CD4-positive, alpha-beta memory T cell (primary cell): Measurements from ENCODE around the gene SND1. TPM values are rescaled to one million over a fixed set of nuclear protein-coding genes. Genes with fewer than 3 reads are reported as not detected.

ENCODE experiments used
- CTCF ChIA-PET: fragments of 350-600 bp; sonication (Branson Sonifier 250); formaldehyde crosslinking; loops from one replicate; lab custom pipeline; 2021; ENCODE audit warnings: inconsistent platforms; ENCODE audit not compliant: partially characterized antibody; lab: Charles Lee
- POLR2A ChIA-PET: fragments of 350-600 bp; sonication (Branson Sonifier 250); formaldehyde crosslinking; loops from one replicate; lab custom pipeline; 2021; ENCODE audit not compliant: partially characterized antibody; lab: Charles Lee
- DNase-seq, 5 donors: peaks; one replicate each; pipeline versions ENCODE4 v3.0.0 to v3.0.0-alpha.2; 2020 to 2022; ENCODE audit warnings: mixed read lengths in 1 of 5
- H3K27ac ChIP-seq: one replicate; pipeline ENCODE4 v1.7.0; 2013; ENCODE audit warnings: low read depth, low read length
- H3K27me3 ChIP-seq: 2 replicates; pipeline ENCODE4 v1.7.0; 2013; ENCODE audit warnings: mild to moderate bottlenecking, low read length, moderate library complexity; ENCODE audit not compliant: insufficient read depth
- H3K36me3 ChIP-seq: 2 replicates; pipeline ENCODE4 v1.7.0; 2013; ENCODE audit warnings: mild to moderate bottlenecking, low read length, moderate library complexity; ENCODE audit not compliant: insufficient read depth
- H3K4me1 ChIP-seq: 2 replicates; pipeline ENCODE4 v1.7.0; 2013; ENCODE audit warnings: mild to moderate bottlenecking, low read length, moderate library complexity; ENCODE audit not compliant: insufficient read depth
- H3K4me3 ChIP-seq, 2 donors: one replicate each; pipeline ENCODE4 v1.7.0; 2013; ENCODE audit warnings: low read length in 2 of 2, mild to moderate bottlenecking in 1 of 2
- H3K9me3 ChIP-seq, 2 donors: one replicate each; pipeline ENCODE4 v1.7.0; 2013; ENCODE audit warnings: low read length in 2 of 2, control low read depth in 1 of 2; ENCODE audit not compliant: control insufficient read depth in 1 of 2
- H3K27ac Mint-ChIP-seq, 7 donors: one replicate each; pipeline ENCODE4 v1.8.0; 2020 to 2021; ENCODE audit warnings: mixed read lengths in 7 of 7, mild to moderate bottlenecking in 6 of 7, inconsistent platforms in 3 of 7, moderate library complexity in 3 of 7
- H3K27me3 Mint-ChIP-seq, 2 donors: one replicate each; pipeline ENCODE4 v1.8.0; 2020 to 2021; ENCODE audit warnings: mixed read lengths in 2 of 2
- H3K36me3 Mint-ChIP-seq, 2 donors: one replicate each; pipeline ENCODE4 v1.8.0; 2020 to 2021; ENCODE audit warnings: mixed read lengths in 2 of 2, inconsistent platforms in 1 of 2, mild to moderate bottlenecking in 1 of 2
- H3K4me1 Mint-ChIP-seq, 4 donors: one replicate each; pipeline ENCODE4 v1.8.0; 2020 to 2021; ENCODE audit warnings: mixed read lengths in 4 of 4, mild to moderate bottlenecking in 1 of 4
- H3K4me3 Mint-ChIP-seq, 8 donors: one replicate each; pipeline ENCODE4 v1.8.0; 2020 to 2021; ENCODE audit warnings: mixed read lengths in 8 of 8, mild to moderate bottlenecking in 7 of 8, moderate library complexity in 6 of 8, inconsistent platforms in 3 of 8
- H3K9me3 Mint-ChIP-seq, 8 donors: one replicate each; pipeline ENCODE4 v1.8.0; 2020 to 2021; ENCODE audit warnings: mixed read lengths in 8 of 8, mild to moderate bottlenecking in 5 of 8, inconsistent platforms in 3 of 8, moderate library complexity in 1 of 8
- intact Hi-C: fragments of 100-400 bp; cut with micrococcal nuclease; formaldehyde crosslinking; loops from one replicate; pipeline ENCODE4 v1.15.1; 2023
- polyA plus RNA-seq, 2 donors: library from polyadenylated mRNA; unstranded; fragments of 300-500 nt; fragmentation: Illumina TruSeq; gene quantifications; one replicate each; pipeline ENCODE4 v1.2.3, GENCODE V29; 2021
- total RNA-seq, 2 experiments: library from RNA; stranded (reverse); gene quantifications; one replicate each; pipeline ENCODE4 v1.2.3, GENCODE V29; 2021

The SND1 gene
- total and polyA plus RNA-seq, 4 experiments from 2014 or later: 119 to 223 (median 171) TPM

- H3K9me3 ChIP-seq: peaks cover 0 to 4% of the 10 kb centered on the region in 2 donors
- Mint-ChIP-seq H3K27ac (peak overlapping the region in 3 of 7 donors; percentile 26 to 78 (median 46)), H3K27me3 (no peaks in the 10 kb centered on the region), H3K9me3 (peaks cover 0 to 25% (median 14%) of the 10 kb centered on the region in 8 donors), H3K4me1 (peaks cover 28 to 57% (median 42%) of the 10 kb centered on the region in 4 donors), H3K36me3 (peaks cover 41 to 52% of the 10 kb centered on the region in 2 donors), H3K4me3 (no peak overlapping the region)
- no peak overlapping the region for H3K27ac ChIP-seq
- CTCF ChIA-PET: no interaction called here
- H3K36me3 ChIP-seq: no peaks in the 10 kb centered on the region
- no peak for DNase-seq
- intact Hi-C loops: no loop called here
- peaks cover 8% of the 10 kb centered on the region for H3K4me1 ChIP-seq
- POLR2A ChIA-PET: no interaction called here
- H3K4me3 ChIP-seq: no peak overlapping the region
- no peaks in the 10 kb centered on the region for H3K27me3 ChIP-seq
Observed at GRCh38 chr7:127683776-127684681, 32.0 kb downstream of the SND1 start.

- Histone ChIP-seq H3K9me3 (no peaks in the 10 kb centered on the region), H3K36me3 (peaks cover 17% of the 10 kb centered on the region), H3K27me3 (no peaks in the 10 kb centered on the region), H3K4me1 (no peaks in the 10 kb centered on the region), H3K4me3 (no peak overlapping the region), H3K27ac (no peak overlapping the region)
- Mint-ChIP-seq H3K4me1 (peaks cover 15 to 35% (median 27%) of the 10 kb centered on the region in 4 donors), H3K27ac (peak overlapping the region in 3 of 7 donors; percentile 25 to 81 (median 43)), H3K9me3 (no peaks in the 10 kb centered on the region), H3K27me3 (no peaks in the 10 kb centered on the region), H3K4me3 (no peak overlapping the region), H3K36me3 (peaks cover 44 to 65% of the 10 kb centered on the region in 2 donors)
- DNase-seq: no peak
- POLR2A ChIA-PET: interaction anchor here (0.6 kb wide), 1 partner anchor 108 kb away, joined by 3 read pairs; no protein-coding TSS in a partner anchor
- CTCF ChIA-PET: no interaction called here
- intact Hi-C loops: no loop called here
Observed at GRCh38 chr7:127689194-127689772, 37.3 kb downstream of the SND1 start.

- CTCF ChIA-PET: no interaction called here
- H3K9me3 ChIP-seq: no peaks in the 10 kb centered on the region
- H3K27ac Mint-ChIP-seq: peak overlapping the region in 2 of 7 donors; percentile 2 to 8
- H3K27ac ChIP-seq: no peak overlapping the region
- no peak overlapping the region for H3K4me3 ChIP-seq
- H3K4me1 Mint-ChIP-seq: peaks cover 10 to 34% (median 22%) of the 10 kb centered on the region in 4 donors
- H3K27me3 ChIP-seq: no peaks in the 10 kb centered on the region
- no peaks in the 10 kb centered on the region for H3K9me3 Mint-ChIP-seq
- H3K4me1 ChIP-seq: no peaks in the 10 kb centered on the region
- POLR2A ChIA-PET: no interaction called here
- H3K36me3 ChIP-seq: peaks cover 25% of the 10 kb centered on the region
- no peaks in the 10 kb centered on the region for H3K27me3 Mint-ChIP-seq
- peaks cover 54 to 76% of the 10 kb centered on the region in 2 donors for H3K36me3 Mint-ChIP-seq
- no peak overlapping the region for H3K4me3 Mint-ChIP-seq
- no peak for DNase-seq
- intact Hi-C loops: no loop called here
Observed at GRCh38 chr7:127690337-127690736, 38.3 kb downstream of the SND1 start.

GRCh38 chr7:127690806-127691205 is 38.8 kb downstream of the SND1 start:
- ChIA-PET CTCF (interaction anchor here (0.8 kb wide), 1 partner anchor 17 kb away, joined by 3 read pairs; no protein-coding TSS in a partner anchor), POLR2A (no interaction called here)
- Mint-ChIP-seq H3K27me3 (no peaks in the 10 kb centered on the region), H3K9me3 (no peaks in the 10 kb centered on the region), H3K4me3 (no peak overlapping the region), H3K27ac (no peak overlapping the region), H3K36me3 (peaks cover 58 to 76% of the 10 kb centered on the region in 2 donors), H3K4me1 (peaks cover 9 to 36% (median 23%) of the 10 kb centered on the region in 4 donors)
- intact Hi-C loops: no loop called here
- H3K36me3 ChIP-seq: peaks cover 30% of the 10 kb centered on the region
- DNase-seq: no peak
- H3K27ac ChIP-seq: no peak overlapping the region
- H3K4me1 ChIP-seq: no peaks in the 10 kb centered on the region
- no peak overlapping the region for H3K4me3 ChIP-seq
- H3K9me3 ChIP-seq: no peaks in the 10 kb centered on the region
- no peaks in the 10 kb centered on the region for H3K27me3 ChIP-seq

GRCh38 chr7:127692200-127692599 is 40.2 kb downstream of the SND1 start:
- Mint-ChIP-seq H3K27ac (peak overlapping the region in 2 of 7 donors; percentile 16 to 42), H3K4me1 (peaks cover 11 to 40% (median 24%) of the 10 kb centered on the region in 4 donors), H3K9me3 (no peaks in the 10 kb centered on the region), H3K36me3 (peaks cover 58 to 77% of the 10 kb centered on the region in 2 donors), H3K27me3 (no peaks in the 10 kb centered on the region), H3K4me3 (no peak overlapping the region)
- intact Hi-C loops: no loop called here
- H3K36me3 ChIP-seq: peaks cover 31% of the 10 kb centered on the region
- H3K4me3 ChIP-seq: no peak overlapping the region
- no peaks in the 10 kb centered on the region for H3K4me1 ChIP-seq
- H3K9me3 ChIP-seq: no peaks in the 10 kb centered on the region
- H3K27ac ChIP-seq: no peak overlapping the region
- ChIA-PET CTCF (interaction anchor here (1.4 to 1.9 kb wide), 2 partner anchors 15 to 16 kb away, joined by 4 to 5 read pairs; no protein-coding TSS in a partner anchor), POLR2A (no interaction called here)
- DNase-seq: no peak
- no peaks in the 10 kb centered on the region for H3K27me3 ChIP-seq

GRCh38 chr7:127699853-127700252 is 47.9 kb downstream of the SND1 start:
- Mint-ChIP-seq H3K9me3 (no peaks in the 10 kb centered on the region), H3K36me3 (peaks cover 66 to 91% of the 10 kb centered on the region in 2 donors), H3K4me3 (no peak overlapping the region), H3K4me1 (peaks cover 3 to 17% (median 9%) of the 10 kb centered on the region in 4 donors), H3K27ac (peak overlapping the region in 2 of 7 donors; percentile 47 to 70), H3K27me3 (no peaks in the 10 kb centered on the region)
- Histone ChIP-seq H3K36me3 (peaks cover 70% of the 10 kb centered on the region), H3K4me1 (no peaks in the 10 kb centered on the region), H3K4me3 (no peak overlapping the region), H3K27ac (no peak overlapping the region), H3K9me3 (no peaks in the 10 kb centered on the region), H3K27me3 (no peaks in the 10 kb centered on the region)
- no peak for DNase-seq
- ChIA-PET POLR2A (no interaction called here), CTCF (interaction anchor here (3.9 kb wide), 1 partner anchor 8 kb away, joined by 23 read pairs; no protein-coding TSS in a partner anchor)
- intact Hi-C loops: no loop called here
